Right atrium auricular region (tissue), 2 donors: ENCODE data around the gene ZNF814. TPM values are rescaled to one million over a fixed set of nuclear protein-coding genes. Genes with fewer than 3 reads are reported as not detected.

Experiments
- DNase-seq: peaks from one replicate; pipeline ENCODE4 v3.0.0-alpha.2; 2019; ENCODE audit warnings: low spot score
- H3K27ac ChIP-seq, 2 donors: fragments of 200-600 bp; sonication (generic); 1 replicate in 1 of 2; 2 replicates in 1 of 2; pipeline ENCODE4 v1.5.1; 2016 to 2019
- H3K27me3 ChIP-seq, 2 donors: fragments of 200-600 bp; sonication (generic); one replicate each; pipeline versions ENCODE4 v1.5.1 to v1.6.0; 2017 to 2019
- H3K36me3 ChIP-seq: fragments of 200-600 bp; sonication (generic); one replicate; pipeline ENCODE4 v1.5.1; 2016
- H3K4me1 ChIP-seq, 2 donors: fragments of 200-600 bp; sonication (generic); one replicate each; pipeline versions ENCODE4 v1.5.1 to v1.6.0; 2017 to 2019
- H3K4me3 ChIP-seq, 2 donors: fragments of 200-600 bp; sonication (generic); 1 replicate in 1 of 2; 2 replicates in 1 of 2; pipeline ENCODE4 v1.5.1; 2017 to 2019; ENCODE audit warnings: mild to moderate bottlenecking in 1 of 2, moderate library complexity in 1 of 2
- H3K9me3 ChIP-seq, 2 donors: fragments of 200-600 bp; sonication (generic); one replicate each; pipeline ENCODE4 v1.5.1; 2019
- total RNA-seq, 2 donors: library from RNA; depleted of rRNA; stranded (reverse); fragments of >200 nt; gene quantifications; one replicate each; pipeline ENCODE4 v1.1.0, GENCODE V29; 2016
- TF ChIP-seq, protein P1 (sequence below), 2 donors: fragments of 200-600 bp; sonication (generic); IDR thresholded peaks; one replicate each; pipeline ENCODE4 v1.5.1; 2019; ENCODE audit warnings: antibody characterized with exemption in 2 of 2

Gene ZNF814
- total RNA-seq, 2 donors from 2014 or later = 8.7 to 9.2 TPM

DNA sequence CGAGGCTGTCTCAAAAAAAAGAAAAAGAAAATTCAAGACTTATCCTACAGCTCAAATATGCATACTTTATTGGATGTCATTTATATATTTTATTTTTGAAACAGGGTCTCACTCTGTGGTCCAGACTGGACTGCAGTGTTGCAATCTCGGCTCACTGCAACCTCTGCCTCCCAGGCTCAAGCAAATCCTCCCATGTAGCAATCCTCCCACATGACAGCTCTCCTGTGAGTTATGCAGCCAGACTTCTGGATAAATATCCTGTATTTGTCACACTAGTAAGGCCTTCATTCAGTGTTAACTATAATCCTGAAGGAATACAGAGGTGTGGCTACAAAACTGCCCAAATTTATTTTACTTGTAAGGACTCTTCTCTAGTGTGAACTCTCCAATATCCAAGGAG is 81.3 kb downstream of the ZNF814 start:
- Histone ChIP-seq H3K27ac (no peak overlapping the region), H3K36me3 (peaks cover 27% of the 10 kb centered on the region), H3K4me3 (no peak overlapping the region), H3K27me3 (no peaks in the 10 kb centered on the region), H3K9me3 (no peaks in the 10 kb centered on the region), H3K4me1 (peaks cover 0 to 24% of the 10 kb centered on the region in 2 donors)
- TF ChIP-seq, protein P1, sequence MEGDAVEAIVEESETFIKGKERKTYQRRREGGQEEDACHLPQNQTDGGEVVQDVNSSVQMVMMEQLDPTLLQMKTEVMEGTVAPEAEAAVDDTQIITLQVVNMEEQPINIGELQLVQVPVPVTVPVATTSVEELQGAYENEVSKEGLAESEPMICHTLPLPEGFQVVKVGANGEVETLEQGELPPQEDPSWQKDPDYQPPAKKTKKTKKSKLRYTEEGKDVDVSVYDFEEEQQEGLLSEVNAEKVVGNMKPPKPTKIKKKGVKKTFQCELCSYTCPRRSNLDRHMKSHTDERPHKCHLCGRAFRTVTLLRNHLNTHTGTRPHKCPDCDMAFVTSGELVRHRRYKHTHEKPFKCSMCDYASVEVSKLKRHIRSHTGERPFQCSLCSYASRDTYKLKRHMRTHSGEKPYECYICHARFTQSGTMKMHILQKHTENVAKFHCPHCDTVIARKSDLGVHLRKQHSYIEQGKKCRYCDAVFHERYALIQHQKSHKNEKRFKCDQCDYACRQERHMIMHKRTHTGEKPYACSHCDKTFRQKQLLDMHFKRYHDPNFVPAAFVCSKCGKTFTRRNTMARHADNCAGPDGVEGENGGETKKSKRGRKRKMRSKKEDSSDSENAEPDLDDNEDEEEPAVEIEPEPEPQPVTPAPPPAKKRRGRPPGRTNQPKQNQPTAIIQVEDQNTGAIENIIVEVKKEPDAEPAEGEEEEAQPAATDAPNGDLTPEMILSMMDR (IDR thresholded peaks at IDR 0.05) = no peak
- DNase-seq = no peak

DNA sequence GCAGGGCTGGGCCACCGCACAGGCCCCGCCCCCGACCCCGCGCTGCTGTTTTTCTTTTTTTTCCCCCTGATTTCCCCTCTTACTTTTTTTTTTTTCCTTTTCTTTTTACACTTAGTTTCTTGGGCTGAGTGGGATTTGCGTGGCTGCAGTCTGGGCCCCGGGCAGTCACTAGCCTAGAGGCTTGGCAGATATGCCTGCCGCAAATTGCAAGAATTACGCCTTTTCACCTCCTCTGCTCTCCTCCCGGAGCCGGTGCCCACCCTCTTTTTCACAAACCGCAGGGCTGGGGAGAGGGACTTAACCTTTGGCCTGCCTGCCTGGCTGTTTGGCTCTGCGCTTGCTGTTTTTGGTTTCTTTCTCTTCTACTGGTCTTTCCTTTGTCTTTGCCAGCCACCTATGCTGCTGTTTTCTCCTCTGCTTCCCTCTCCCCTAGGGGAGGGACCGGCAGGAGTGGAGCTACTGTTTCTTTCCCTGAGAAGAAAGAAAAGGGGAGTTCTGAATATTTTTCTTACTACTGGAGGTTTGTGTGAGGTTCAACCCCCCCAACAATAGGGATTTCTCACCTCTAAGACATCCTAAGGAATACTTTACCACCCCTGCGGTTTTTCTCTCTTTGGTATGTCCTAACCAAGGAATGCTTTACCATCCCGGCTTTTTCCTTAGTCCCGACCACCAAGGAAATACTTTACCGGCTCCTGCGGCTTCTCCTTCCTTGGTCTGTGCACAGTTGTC is 85.1 kb downstream of the ZNF814 start:
- DNase-seq = no peak
- TF ChIP-seq, protein P1 (IDR thresholded peaks at IDR 0.05) = no peak
- Histone ChIP-seq H3K4me3 (peak overlapping the region; percentile 38 to 51), H3K27ac (peak overlapping the region; percentile 64 to 73), H3K9me3 (no peaks in the 10 kb centered on the region), H3K36me3 (peaks cover 12% of the 10 kb centered on the region), H3K27me3 (no peaks in the 10 kb centered on the region), H3K4me1 (peaks cover 0 to 24% of the 10 kb centered on the region in 2 donors)

DNA sequence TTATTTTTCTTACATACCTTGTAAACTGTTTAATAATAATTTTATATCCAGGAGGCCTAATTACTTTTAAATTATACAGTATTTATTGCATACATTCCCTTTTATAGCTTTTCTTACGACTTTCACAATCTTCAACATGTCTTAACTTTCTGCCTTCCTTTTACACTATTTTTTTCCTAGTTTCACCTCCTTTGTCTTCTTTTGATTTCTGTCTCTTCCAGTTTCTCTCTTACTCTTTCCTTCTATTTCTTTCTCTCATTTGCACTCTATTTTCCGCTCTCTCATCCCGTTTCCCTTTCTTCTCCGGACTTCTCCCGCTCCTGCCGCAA is 85.6 kb downstream of the ZNF814 start:
- no peaks in the 10 kb centered on the region for H3K9me3 ChIP-seq
- H3K4me3 ChIP-seq = peak overlapping the region; percentile 38 to 51
- peaks cover 10% of the 10 kb centered on the region for H3K36me3 ChIP-seq
- H3K4me1 ChIP-seq = peaks cover 0 to 24% of the 10 kb centered on the region in 2 donors
- TF ChIP-seq, protein P1 (IDR thresholded peaks at IDR 0.05) = no peak
- H3K27ac ChIP-seq = peak overlapping the region; percentile 64 to 73
- no peaks in the 10 kb centered on the region for H3K27me3 ChIP-seq
- DNase-seq = no peak

DNA sequence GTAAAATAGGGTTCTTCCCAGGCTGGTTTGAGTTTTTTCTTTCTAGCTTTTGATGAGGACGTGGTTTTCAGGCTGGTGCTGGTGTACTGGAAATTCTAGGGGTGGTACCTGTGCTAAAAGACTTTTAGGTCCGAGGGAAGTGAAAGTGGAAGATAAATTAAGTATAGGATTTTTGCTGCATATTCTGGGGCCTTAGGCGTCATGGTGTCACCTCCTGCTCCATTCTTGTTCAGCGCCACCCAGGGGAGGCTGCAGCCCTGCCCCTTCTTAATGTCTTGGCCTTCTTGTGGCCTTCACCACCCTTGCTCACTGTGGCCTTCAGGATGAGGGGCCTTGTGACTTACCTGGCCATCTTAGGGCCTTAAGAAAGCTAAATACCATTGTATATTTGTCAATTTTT is 86.6 kb downstream of the ZNF814 start:
- no peak overlapping the region for H3K4me3 ChIP-seq
- no peaks in the 10 kb centered on the region for H3K27me3 ChIP-seq
- no peaks in the 10 kb centered on the region for H3K9me3 ChIP-seq
- peaks cover 0 to 24% of the 10 kb centered on the region in 2 donors for H3K4me1 ChIP-seq
- TF ChIP-seq, protein P1 (IDR thresholded peaks at IDR 0.05) = no peak
- no peak overlapping the region for H3K27ac ChIP-seq
- no peaks in the 10 kb centered on the region for H3K36me3 ChIP-seq
- no peak for DNase-seq

DNA sequence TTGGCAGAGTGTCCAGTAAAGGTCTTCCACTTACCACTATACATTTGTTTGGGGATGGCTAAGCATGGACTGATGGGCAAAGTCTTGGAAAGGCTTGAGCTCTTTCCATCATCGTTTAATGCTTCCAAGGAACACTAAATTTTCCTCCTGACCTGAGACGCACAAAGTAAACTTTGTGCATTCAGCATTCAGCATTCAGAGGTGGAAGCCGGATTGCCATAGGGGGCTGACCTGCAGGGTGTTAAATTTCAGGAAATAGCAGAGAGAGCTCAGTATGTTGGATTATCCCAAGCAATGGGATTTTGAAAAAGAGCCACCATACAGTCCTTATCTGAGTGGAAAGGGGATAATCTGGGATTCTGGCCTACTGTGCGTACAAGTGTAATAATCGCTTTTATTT is 88.1 kb downstream of the ZNF814 start:
- TF ChIP-seq, protein P1 (IDR thresholded peaks at IDR 0.05) = no peak
- no peak overlapping the region for H3K4me3 ChIP-seq
- DNase-seq = no peak
- H3K4me1 ChIP-seq = peaks cover 0 to 24% of the 10 kb centered on the region in 2 donors
- peaks cover 6% of the 10 kb centered on the region for H3K36me3 ChIP-seq
- no peak overlapping the region for H3K27ac ChIP-seq
- H3K9me3 ChIP-seq = no peaks in the 10 kb centered on the region
- H3K27me3 ChIP-seq = no peaks in the 10 kb centered on the region

Other genes with a start within 250 kb of the ZNF814 start
- under 1 TPM in 1 of 2 donors, not detected in 1; 0.24 TPM for gene ZSCAN4, start 220.1 kb downstream of the ZNF814 start, total RNA-seq
- gene ZNF551, start 207.1 kb downstream of the ZNF814 start, total RNA-seq = 1 to 10 TPM; 3.0 to 5.1 TPM
- gene ZNF154, start 179.8 kb downstream of the ZNF814 start, total RNA-seq = 1 to 10 TPM; 2.8 to 3.3 TPM
- gene ZNF671, start 161.4 kb downstream of the ZNF814 start, total RNA-seq = 1 to 10 TPM; 5.6 to 8.3 TPM
- gene ZNF776, start 142.2 kb downstream of the ZNF814 start, total RNA-seq = 1 to 10 TPM; 6.0 to 8.9 TPM
- gene ZNF586, start 119.4 kb downstream of the ZNF814 start, total RNA-seq = 10 to 100 TPM in 1 of 2 donors, 1 to 10 TPM in 1; 5.7 to 11.9 TPM
- 1 to 10 TPM; 1.0 to 5.3 TPM for gene ZNF552, start 74.1 kb downstream of the ZNF814 start, total RNA-seq
- 1 to 10 TPM; 3.2 to 5.7 TPM for gene ZNF587B, start 58.7 kb downstream of the ZNF814 start, total RNA-seq
- 10 to 100 TPM; 11.6 to 12.5 TPM for gene ZNF587, start 39.2 kb downstream of the ZNF814 start, total RNA-seq
- 1 to 10 TPM; 7.5 TPM for gene ZNF417, start 27.6 kb upstream of the ZNF814 start, total RNA-seq
- 1 to 10 TPM; 5.2 to 5.7 TPM for gene ZNF418, start 46.4 kb upstream of the ZNF814 start, total RNA-seq
- gene ZNF256, start 58.7 kb upstream of the ZNF814 start, total RNA-seq = 1 to 10 TPM; 5.3 to 5.7 TPM
- gene C19orf18, start 85.5 kb upstream of the ZNF814 start, total RNA-seq = 1 to 10 TPM in 1 of 2 donors, not detected in 1; 1.7 TPM
- gene ZNF606, start 113.8 kb upstream of the ZNF814 start, total RNA-seq = 1 to 10 TPM; 9.6 TPM
- gene ZSCAN1, start 145.0 kb upstream of the ZNF814 start, total RNA-seq = not detected
- gene ZNF135, start 170.2 kb upstream of the ZNF814 start, total RNA-seq = 1 to 10 TPM; 2.5 to 3.1 TPM
- 10 to 100 TPM; 48.3 to 65.7 TPM for gene ZSCAN18, start 209.2 kb upstream of the ZNF814 start, total RNA-seq